ENCODE results near the gene PSRC1. TPM values are rescaled to one million over a fixed set of nuclear protein-coding genes. Genes with fewer than 3 reads are reported as not detected.

The PSRC1 gene
- total and polyA plus RNA-seq, 2 experiments from 2014 or later, result 55.0 to 61.1 TPM

- no peak for TF ChIP-seq ZNF462 (CRISPR knock-in tag; IDR thresholded peaks at IDR 0.05)
- TF ChIP-seq ETS1 (IDR thresholded peaks at IDR 0.05), result no peak
- TF ChIP-seq JUNB (IDR thresholded peaks at IDR 0.05; ENCODE audit: unreplicated experiment), result no peak
- no peak for TF ChIP-seq EZH2phosphoT487 (IDR thresholded peaks at IDR 0.05; ENCODE audit: unreplicated experiment)
- no peak for TF ChIP-seq REST (IDR thresholded peaks at IDR 0.05; ENCODE audit: unreplicated experiment)
- no peak for TF ChIP-seq CREB1 (CRISPR knock-in tag; IDR thresholded peaks at IDR 0.05; ENCODE audit: low read depth)
- TF ChIP-seq POLR2AphosphoS5 (IDR thresholded peaks at IDR 0.05; ENCODE audit: low read depth), result no peak
Observed at GRCh38 chr1:109239047-109239408, 43.9 kb downstream of the PSRC1 start (continued).

Measured in GM23338 (cell line).